Omental fat pad (tissue), 4 donors: ENCODE results near the gene CTSC. TPM values are rescaled to one million over a fixed set of nuclear protein-coding genes. Genes with fewer than 3 reads are reported as not detected.
A peak's percentile ranks its signal among the peaks of the same experiment; 100 is the strongest.

Source experiments
- ATAC-seq: fragments of 150-250 bp; one replicate; pipeline ENCODE4 v1.9.1; 2016; ENCODE audit warnings: mild to moderate bottlenecking, moderate library complexity; ENCODE audit not compliant: low FRiP score
- DNase-seq: peaks from one replicate; pipeline ENCODE4 v3.0.0-alpha.2; 2019; ENCODE audit warnings: low spot score
- CTCF ChIP-seq, 3 donors: fragments of 450-650 bp; IDR thresholded peaks; one replicate each; pipeline ENCODE4 v1.5.1; 2016 to 2017; ENCODE audit warnings: antibody characterized with exemption in 3 of 3, mild to moderate bottlenecking in 3 of 3, moderate library complexity in 2 of 3
- total RNA-seq, 4 donors: library from RNA; depleted of rRNA; stranded (reverse); fragments of >200 nt; gene quantifications; one replicate each; pipeline ENCODE4 v1.1.0, GENCODE V29; 2016

CTSC gene
- total RNA-seq, 4 donors from 2014 or later, result 136 to 234 (median 166) TPM

GRCh38 chr11:88360141-88360540 lies 22.6 kb upstream of the CTSC start:
- ATAC-seq, result no peak
- no peak for DNase-seq
- TF ChIP-seq CTCF (IDR thresholded peaks at IDR 0.05), result no peak

- TF ChIP-seq CTCF (IDR thresholded peaks at IDR 0.05), result no peak
- ATAC-seq, result no peak
- DNase-seq, result no peak
Measured at GRCh38 chr11:88359541-88359940, 22.0 kb upstream of the CTSC start.

DNA sequence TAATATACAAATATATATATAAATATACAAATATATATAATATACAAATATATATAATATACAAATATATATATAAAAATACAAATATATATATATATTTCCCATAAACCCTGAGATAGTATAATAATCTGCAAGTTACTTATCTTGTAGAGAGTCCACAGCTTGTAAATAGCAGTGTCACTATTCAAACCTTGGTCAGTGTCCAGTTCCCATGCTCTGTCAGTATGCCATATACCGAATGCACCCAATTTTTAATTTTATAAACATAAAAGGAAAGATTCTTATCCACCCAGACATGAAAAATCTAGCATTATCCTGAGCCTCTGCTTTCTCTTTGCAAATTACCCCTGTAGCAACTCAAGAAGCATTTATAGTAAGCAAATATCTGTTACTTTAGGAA lies 21.6 kb upstream of the CTSC start:
- ATAC-seq, result no peak
- no peak for TF ChIP-seq CTCF (IDR thresholded peaks at IDR 0.05)
- DNase-seq, result no peak

DNA sequence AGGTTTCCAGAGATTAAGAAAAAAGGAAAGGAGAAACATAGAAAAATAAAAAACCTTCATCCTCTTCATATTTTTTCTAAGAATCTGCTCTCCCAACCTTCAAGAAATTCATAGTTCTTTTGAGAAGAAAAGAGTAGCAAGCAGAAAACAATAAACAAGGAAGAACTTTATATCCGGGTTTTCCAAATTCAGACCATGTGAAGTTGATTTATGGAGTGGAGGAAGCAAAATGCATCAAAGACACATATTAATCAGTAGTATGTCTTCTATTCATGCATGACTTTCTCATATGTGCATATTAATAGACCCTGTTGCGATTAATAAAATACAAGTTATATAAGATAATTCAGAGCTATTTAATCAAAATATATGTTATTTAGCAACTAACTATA lies 20.5 kb upstream of the CTSC start:
- no peak for DNase-seq
- no peak for TF ChIP-seq CTCF (IDR thresholded peaks at IDR 0.05)
- ATAC-seq, result no peak

DNA sequence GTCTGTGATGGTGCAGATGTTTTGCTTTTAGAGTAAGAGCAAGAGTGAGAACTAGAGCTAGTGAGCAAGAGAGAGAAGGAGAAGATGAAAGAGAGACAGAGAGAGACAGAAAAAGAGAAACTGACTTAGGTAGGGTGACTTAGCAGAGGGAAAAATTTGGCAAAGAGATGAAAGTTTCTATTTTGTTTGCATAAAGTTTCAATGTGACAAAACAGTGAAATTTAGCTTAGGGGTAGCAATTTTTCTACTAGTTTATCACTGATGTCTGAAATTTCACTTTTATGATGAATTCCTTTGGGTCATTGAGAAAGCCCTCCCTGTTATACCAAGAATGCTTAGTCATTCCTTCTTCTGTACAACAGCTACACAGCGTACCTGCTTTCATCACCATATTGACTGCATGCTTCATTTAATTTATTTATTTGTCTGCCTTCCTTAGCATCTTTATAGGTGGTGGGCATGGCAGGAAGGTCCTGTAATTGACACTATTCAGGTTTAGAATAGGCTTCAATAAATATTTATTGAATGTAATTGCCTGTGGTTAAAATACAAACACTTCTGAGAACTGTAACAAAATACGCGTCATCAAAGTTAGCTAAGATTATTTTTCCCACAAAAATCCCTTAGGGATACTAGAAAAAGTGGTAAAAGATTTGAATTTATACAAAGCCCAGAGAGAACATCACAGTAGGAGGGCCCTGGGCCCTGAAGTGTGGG lies 19.9 kb upstream of the CTSC start:
- ATAC-seq (peak; percentile 87), DNase-seq (no peak)
- TF ChIP-seq CTCF (IDR thresholded peaks at IDR 0.05), result no peak

DNA sequence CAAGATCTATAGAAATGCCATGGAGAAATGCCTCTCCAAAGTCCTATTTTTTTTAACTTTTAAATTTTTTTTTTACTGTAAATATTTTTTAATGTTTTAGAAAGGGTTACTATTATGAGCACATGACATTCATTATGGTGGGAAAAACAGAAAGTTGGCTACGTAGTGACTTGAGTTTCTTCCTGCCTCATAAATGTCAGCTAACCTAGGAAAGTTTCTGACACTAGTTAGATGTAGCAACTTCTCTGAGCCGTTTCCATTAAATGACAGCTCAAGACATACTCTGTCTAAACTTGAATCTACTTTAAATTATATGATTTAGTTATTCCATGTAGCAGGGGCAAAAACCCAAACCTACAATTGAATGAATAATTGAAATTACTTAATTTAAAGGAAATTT lies 18.4 kb upstream of the CTSC start:
- ATAC-seq (no peak), DNase-seq (no peak)
- no peak for TF ChIP-seq CTCF (IDR thresholded peaks at IDR 0.05)

DNA sequence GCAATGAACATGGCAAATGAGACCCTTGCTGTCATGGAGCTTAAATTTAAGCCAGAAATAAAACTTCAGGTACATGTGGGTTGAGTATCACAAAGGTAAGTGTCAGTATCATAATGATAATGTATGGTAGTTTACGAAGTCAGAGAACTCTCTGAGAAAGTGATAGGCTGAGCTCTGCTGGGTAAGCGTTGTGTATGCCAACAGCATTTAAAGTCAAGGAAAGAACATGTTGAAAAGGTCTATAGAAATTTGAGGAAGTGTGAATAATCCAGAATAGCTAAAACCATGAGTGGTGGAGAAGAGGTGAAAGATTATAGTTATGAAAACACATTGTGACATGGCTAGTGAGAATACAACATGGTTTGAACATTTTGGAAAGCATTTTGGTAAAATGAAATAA lies 17.4 kb upstream of the CTSC start:
- ATAC-seq (no peak), DNase-seq (no peak)
- no peak for TF ChIP-seq CTCF (IDR thresholded peaks at IDR 0.05)
